ENCODE measurements around the gene LMAN2.

DNA sequence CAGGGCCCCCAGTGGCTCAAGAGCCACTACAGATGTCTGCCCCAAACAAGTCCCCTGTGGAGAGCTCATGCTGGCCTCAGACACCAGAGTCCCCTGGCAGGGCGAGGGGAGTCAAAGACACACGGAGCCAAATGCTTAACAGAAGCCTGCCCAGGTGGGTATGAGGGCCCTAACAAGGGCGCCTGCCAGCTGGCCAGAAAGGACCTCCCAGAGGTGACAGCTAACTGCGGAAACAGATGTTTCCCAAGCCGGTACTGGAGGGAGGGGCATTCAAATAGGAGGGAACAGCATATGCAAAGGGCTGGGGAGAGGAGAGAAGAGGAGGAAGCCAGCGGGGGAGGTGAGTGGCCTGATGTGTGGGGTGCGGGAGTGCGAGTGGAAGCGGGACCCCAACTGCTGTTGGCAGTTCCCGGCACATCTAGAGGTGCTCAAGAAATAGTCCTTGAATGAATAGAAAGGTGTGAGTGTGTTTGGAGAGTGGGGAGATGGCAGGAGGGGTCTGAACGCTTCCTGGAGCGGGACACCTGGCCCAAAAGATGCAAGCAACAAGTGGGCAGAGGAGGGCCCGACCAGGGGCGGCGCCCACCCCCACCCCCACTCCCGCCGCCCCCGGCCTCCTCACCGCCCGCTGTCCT is 40.6 kb downstream of the LMAN2 start:
- TF ChIP-seq, protein P1, sequence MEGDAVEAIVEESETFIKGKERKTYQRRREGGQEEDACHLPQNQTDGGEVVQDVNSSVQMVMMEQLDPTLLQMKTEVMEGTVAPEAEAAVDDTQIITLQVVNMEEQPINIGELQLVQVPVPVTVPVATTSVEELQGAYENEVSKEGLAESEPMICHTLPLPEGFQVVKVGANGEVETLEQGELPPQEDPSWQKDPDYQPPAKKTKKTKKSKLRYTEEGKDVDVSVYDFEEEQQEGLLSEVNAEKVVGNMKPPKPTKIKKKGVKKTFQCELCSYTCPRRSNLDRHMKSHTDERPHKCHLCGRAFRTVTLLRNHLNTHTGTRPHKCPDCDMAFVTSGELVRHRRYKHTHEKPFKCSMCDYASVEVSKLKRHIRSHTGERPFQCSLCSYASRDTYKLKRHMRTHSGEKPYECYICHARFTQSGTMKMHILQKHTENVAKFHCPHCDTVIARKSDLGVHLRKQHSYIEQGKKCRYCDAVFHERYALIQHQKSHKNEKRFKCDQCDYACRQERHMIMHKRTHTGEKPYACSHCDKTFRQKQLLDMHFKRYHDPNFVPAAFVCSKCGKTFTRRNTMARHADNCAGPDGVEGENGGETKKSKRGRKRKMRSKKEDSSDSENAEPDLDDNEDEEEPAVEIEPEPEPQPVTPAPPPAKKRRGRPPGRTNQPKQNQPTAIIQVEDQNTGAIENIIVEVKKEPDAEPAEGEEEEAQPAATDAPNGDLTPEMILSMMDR (IDR thresholded peaks at IDR 0.05; ENCODE audit: low read depth, low read length, poor library complexity, severe bottlenecking): no peak
- TF ChIP-seq EZH2phosphoT487 (IDR thresholded peaks at IDR 0.05; ENCODE audit: borderline replicate concordance, low read length): no peak
